Cardiac fibroblast (primary cell): ENCODE measurements around the gene SYCN.

Experiments
- DNase-seq, 2 donors: peaks; one replicate each; pipeline versions ENCODE4 v3.0.0 to v3.0.0-alpha.2; 2010; ENCODE audit warnings: low read depth in 2 of 2
- H3K4me3 ChIP-seq, 2 donors: replicated peaks in 1 of 2; 1 replicate in 1 of 2; 2 replicates in 1 of 2; pipeline ENCODE4 v1.5.1; 2011; ENCODE audit warnings: low read depth in 2 of 2, low read length in 2 of 2, mild to moderate bottlenecking in 2 of 2, moderate library complexity in 1 of 2
- CTCF ChIP-seq: IDR thresholded peaks from one replicate; pipeline ENCODE4 v1.5.1; 2011; ENCODE audit warnings: low read depth, mild to moderate bottlenecking, low read length, inconsistent platforms

SYCN gene

GRCh38 chr19:39154629-39155100 is 49.4 kb downstream of the SYCN start:
- TF ChIP-seq CTCF = no peak
- DNase-seq = no peak
- no peak overlapping the region for H3K4me3 ChIP-seq

GRCh38 chr19:39154100-39154628 is 49.9 kb downstream of the SYCN start:
- no peak for TF ChIP-seq CTCF
- no peak for DNase-seq
- no peak overlapping the region for H3K4me3 ChIP-seq
